ENCODE measurements around the gene VAMP5. TPM values are rescaled to one million over a fixed set of nuclear protein-coding genes. Genes with fewer than 3 reads are reported as not detected.

Gene VAMP5
- total and polyA plus RNA-seq, 2 experiments from 2014 or later: 0.87 to 7.8 TPM

DNA sequence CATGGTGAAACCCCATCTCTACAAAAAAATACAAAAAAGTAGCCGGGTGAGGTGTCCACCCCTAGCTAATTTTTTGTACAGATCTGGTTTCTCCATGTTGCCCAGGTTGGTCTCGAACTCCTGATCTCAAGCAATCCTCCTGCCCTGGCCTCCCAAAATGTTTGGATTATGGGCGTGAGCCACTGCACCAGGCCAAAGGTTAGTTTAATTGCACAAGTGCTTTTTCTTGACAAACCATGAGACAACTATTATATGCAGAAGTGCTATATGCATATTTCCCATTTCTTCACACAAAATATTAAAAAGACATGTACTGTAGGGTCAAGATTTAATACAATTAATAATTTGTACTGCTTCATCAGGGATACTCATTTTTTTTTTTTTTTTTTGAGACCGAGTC lies 18.0 kb upstream of the VAMP5 start:
- Histone ChIP-seq H3K36me3 (ENCODE audit: insufficient read depth) (no peaks in the 10 kb centered on the region), H3K27ac (ENCODE audit: low read depth) (no peak overlapping the region), H2AFZ (no peak overlapping the region), H3K9me2 (ENCODE audit: insufficient read depth) (no peaks in the 10 kb centered on the region), H3K27me3 (ENCODE audit: insufficient read depth) (peaks cover 30% of the 10 kb centered on the region), H3K4me3 (no peak overlapping the region), H3K79me2 (replicated peaks; ENCODE audit: insufficient read depth) (no peaks in the 10 kb centered on the region), H3K4me1 (ENCODE audit: insufficient read depth) (no peaks in the 10 kb centered on the region), H4K20me1 (replicated peaks; ENCODE audit: insufficient read depth) (no peaks in the 10 kb centered on the region), H3F3A (replicated peaks; ENCODE audit: low read depth) (no peaks in the 10 kb centered on the region; the same call in 1 of the 2 replicates), H3K4me2 (no peak overlapping the region)
- Mint-ChIP-seq H3K4me3 (no peak overlapping the region), H3K4me1 (no peaks in the 10 kb centered on the region; the same call in 2 of the 3 replicates), H3K9me3 (no peaks in the 10 kb centered on the region; the same call in 2 of the 3 replicates), H3K27me3 (ENCODE audit: insufficient read depth, low read depth, poor library complexity) (peaks cover 12% of the 10 kb centered on the region), H3K36me3 (ENCODE audit: low read depth) (no peaks in the 10 kb centered on the region), H3K27ac (no peak overlapping the region)
- DNase-seq (ENCODE audit: low spot score): no peak
- TF ChIP-seq CTCF (conservative IDR thresholded peaks at IDR 0.05; ENCODE audit: low read depth in 2 of 2) (no peak), NANOG (IDR thresholded peaks at IDR 0.05; ENCODE audit: borderline replicate concordance) (no peak), POLR2AphosphoS5 (IDR thresholded peaks at IDR 0.05; ENCODE audit: low read depth) (no peak), ZNF331 (CRISPR knock-in tag; IDR thresholded peaks at IDR 0.05; ENCODE audit: low read depth) (no peak), ZNF114 (CRISPR knock-in tag; IDR thresholded peaks at IDR 0.05) (no peak)
- no peak for ATAC-seq

- no peaks in the 10 kb centered on the region for H3K36me3 Mint-ChIP-seq (ENCODE audit: low read depth)
- no peak overlapping the region for H3K4me3 Mint-ChIP-seq
- no peak for DNase-seq (ENCODE audit: low spot score)
- TF ChIP-seq EZH2phosphoT487 (IDR thresholded peaks at IDR 0.05; ENCODE audit: unreplicated experiment): no peak
- TF ChIP-seq ZNF462 (CRISPR knock-in tag; IDR thresholded peaks at IDR 0.05): no peak
- TF ChIP-seq, protein P1, sequence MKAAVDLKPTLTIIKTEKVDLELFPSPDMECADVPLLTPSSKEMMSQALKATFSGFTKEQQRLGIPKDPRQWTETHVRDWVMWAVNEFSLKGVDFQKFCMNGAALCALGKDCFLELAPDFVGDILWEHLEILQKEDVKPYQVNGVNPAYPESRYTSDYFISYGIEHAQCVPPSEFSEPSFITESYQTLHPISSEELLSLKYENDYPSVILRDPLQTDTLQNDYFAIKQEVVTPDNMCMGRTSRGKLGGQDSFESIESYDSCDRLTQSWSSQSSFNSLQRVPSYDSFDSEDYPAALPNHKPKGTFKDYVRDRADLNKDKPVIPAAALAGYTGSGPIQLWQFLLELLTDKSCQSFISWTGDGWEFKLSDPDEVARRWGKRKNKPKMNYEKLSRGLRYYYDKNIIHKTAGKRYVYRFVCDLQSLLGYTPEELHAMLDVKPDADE (IDR thresholded peaks at IDR 0.05): no peak
- TF ChIP-seq STAT1 (IDR thresholded peaks at IDR 0.05; ENCODE audit: unreplicated experiment): no peak
- TF ChIP-seq CREB1 (CRISPR knock-in tag; IDR thresholded peaks at IDR 0.05; ENCODE audit: low read depth): no peak
- TF ChIP-seq EZH2 (IDR thresholded peaks at IDR 0.05; ENCODE audit: low read depth, unreplicated experiment): no peak
- TF ChIP-seq CTCF (conservative IDR thresholded peaks at IDR 0.05; ENCODE audit: low read depth in 2 of 2): no peak
- no peak for TF ChIP-seq JUNB (IDR thresholded peaks at IDR 0.05; ENCODE audit: unreplicated experiment)
Observed at GRCh38 chr2:85575739-85576138, 8.5 kb upstream of the VAMP5 start.

More at GRCh38 chr2:85575739-85576138, 8.5 kb upstream of the VAMP5 start:
- H3F3A ChIP-seq (replicated peaks; ENCODE audit: low read depth): peaks cover 9% of the 10 kb centered on the region; the same call in 1 of the 2 replicates
- H3K9me2 ChIP-seq (ENCODE audit: insufficient read depth): no peaks in the 10 kb centered on the region
- no peaks in the 10 kb centered on the region for H4K20me1 ChIP-seq (replicated peaks; ENCODE audit: insufficient read depth)
- no peaks in the 10 kb centered on the region for H3K36me3 ChIP-seq (ENCODE audit: insufficient read depth)
- H3K4me2 ChIP-seq: no peak overlapping the region
- Mint-ChIP-seq H3K27me3 (ENCODE audit: insufficient read depth, low read depth, poor library complexity) (peaks cover 26% of the 10 kb centered on the region), H3K9me3 (no peaks in the 10 kb centered on the region), H3K27ac (no peak overlapping the region), H3K4me1 (peaks cover 35% of the 10 kb centered on the region)
- peaks cover 33% of the 10 kb centered on the region for H3K4me1 ChIP-seq (ENCODE audit: insufficient read depth)
- no peak overlapping the region for H3K4me3 ChIP-seq
- peaks cover 28% of the 10 kb centered on the region for H3K27me3 ChIP-seq (ENCODE audit: insufficient read depth)
- H2AFZ ChIP-seq: no peak overlapping the region
- no peak overlapping the region for H3K27ac ChIP-seq (ENCODE audit: low read depth)
- no peaks in the 10 kb centered on the region for H3K79me2 ChIP-seq (replicated peaks; ENCODE audit: insufficient read depth)
- ATAC-seq: no peak

Data from GM23338 (cell line).